IMR-90 (cell line): ENCODE data around the gene PLCL2. TPM values are rescaled to one million over a fixed set of nuclear protein-coding genes. Genes with fewer than 3 reads are reported as not detected.

ENCODE experiments used
- ATAC-seq: fragments of 200-7000 bp; cut with Tn5 transposase; 2 replicates; pipeline ENCODE4 v1.9.1; 2020; ENCODE audit warnings: low read depth, mild to moderate bottlenecking, moderate library complexity
- BruUV-seq: library from RNA; stranded (reverse); fragments of 400-500 nt; replicated peaks from 2 replicates; lab custom pipeline; 2021; lab: Mats Ljungman, UMichigan
- CTCF ChIA-PET: fragments of 300-600 bp; formaldehyde crosslinking; extraction: SDS; loops from one replicate; lab custom pipeline; 2021; ENCODE audit warnings: antibody characterized with exemption; lab: Yijun Ruan, JAX
- POLR2A ChIA-PET: fragments of 300-600 bp; sonication (Branson Sonifier 250); formaldehyde crosslinking; loops from one replicate; lab custom pipeline; 2022; ENCODE audit warnings: antibody characterized with exemption; ENCODE audit not compliant: unreplicated experiment; lab: Charles Lee
- DNase-seq: peaks from one replicate; pipeline ENCODE4 v3.0.0; 2013
- H2AFZ ChIP-seq: replicated peaks from 2 replicates; pipeline ENCODE3; 2013; ENCODE audit warnings: low read length, mild to moderate bottlenecking; ENCODE audit not compliant: poor library complexity
- H2AK5ac ChIP-seq: 2 replicates; pipeline ENCODE4 v1.6.1; 2013; ENCODE audit warnings: low read depth, low read length, inconsistent platforms
- H2AK9ac ChIP-seq: replicated peaks from 2 replicates; pipeline ENCODE3; 2013; ENCODE audit warnings: mild to moderate bottlenecking, low read depth, low read length, moderate library complexity; ENCODE audit not compliant: poor library complexity
- H2BK120ac ChIP-seq: 2 replicates; pipeline ENCODE4 v1.6.1; 2013; ENCODE audit warnings: low read depth, low read length, inconsistent platforms
- H2BK15ac ChIP-seq: 3 replicates; pipeline ENCODE4 v1.6.1; 2013; ENCODE audit warnings: low read depth, low read length, inconsistent platforms
- H2BK20ac ChIP-seq: 2 replicates; pipeline ENCODE4 v1.6.1; 2013; ENCODE audit warnings: low read depth, mild to moderate bottlenecking, inconsistent platforms, low read length, moderate library complexity
- H2BK5ac ChIP-seq: 2 replicates; pipeline ENCODE4 v1.6.1; 2013; ENCODE audit warnings: mild to moderate bottlenecking, low read depth, low read length, inconsistent platforms; ENCODE audit not compliant: poor library complexity, severe bottlenecking
- H3K14ac ChIP-seq: replicated peaks from 2 replicates; pipeline ENCODE4 v1.6.1; 2013; ENCODE audit warnings: low read depth, low read length, inconsistent platforms
- H3K18ac ChIP-seq: 2 replicates; pipeline ENCODE4 v1.6.1; 2013; ENCODE audit warnings: low read depth, low read length, control low read depth
- H3K23ac ChIP-seq: 2 replicates; pipeline ENCODE4 v1.6.1; 2013; ENCODE audit warnings: low read depth, low read length, inconsistent platforms
- H3K27ac ChIP-seq: 2 replicates; pipeline ENCODE4 v1.5.1; 2013; ENCODE audit warnings: mild to moderate bottlenecking, control low read depth, low read length; ENCODE audit not compliant: insufficient read depth
- H3K27me3 ChIP-seq: 2 replicates; pipeline ENCODE4 v1.6.1; 2013; ENCODE audit warnings: low read length; ENCODE audit not compliant: control insufficient read depth, insufficient read depth
- H3K36me3 ChIP-seq: 2 replicates; pipeline ENCODE4 v1.6.1; 2013; ENCODE audit warnings: low read length, mixed read lengths; ENCODE audit not compliant: control insufficient read depth, insufficient read depth
- H3K4ac ChIP-seq: 2 replicates; pipeline ENCODE4 v1.6.1; 2013; ENCODE audit warnings: low read depth, low read length, inconsistent platforms
- H3K4me1 ChIP-seq: 2 replicates; pipeline ENCODE4 v1.6.1; 2013; ENCODE audit warnings: low read length, mixed read lengths; ENCODE audit not compliant: control insufficient read depth, insufficient read depth
- H3K4me2 ChIP-seq: 2 replicates; pipeline ENCODE4 v1.6.1; 2013; ENCODE audit warnings: low read depth, mild to moderate bottlenecking, control low read depth, low read length, moderate library complexity
- H3K4me3 ChIP-seq: 2 replicates; pipeline ENCODE4 v1.5.1; 2013; ENCODE audit warnings: low read depth, mild to moderate bottlenecking, control low read depth, low read length, moderate library complexity; ENCODE audit not compliant: insufficient read depth
- H3K56ac ChIP-seq: 2 replicates; pipeline ENCODE4 v1.6.1; 2013; ENCODE audit warnings: low read length, inconsistent platforms; ENCODE audit not compliant: insufficient read depth; ENCODE audit errors: extremely low read depth
- H3K79me1 ChIP-seq, 2 experiments: 2 replicates each; pipeline ENCODE4 v1.6.1; 2013; ENCODE audit warnings: low read length in 2 of 2, inconsistent platforms in 1 of 2, low read depth in 1 of 2
- H3K9ac ChIP-seq: 2 replicates; pipeline ENCODE4 v1.6.1; 2013; ENCODE audit warnings: low read depth, low read length, control low read depth
- H3K9me1 ChIP-seq: 2 replicates; pipeline ENCODE4 v1.6.1; 2013; ENCODE audit warnings: low read length, inconsistent platforms; ENCODE audit not compliant: insufficient read depth
- H3K9me3 ChIP-seq: 2 replicates; pipeline ENCODE4 v1.6.1; 2013; ENCODE audit warnings: low read length; ENCODE audit not compliant: control insufficient read depth, insufficient read depth
- H4K20me1 ChIP-seq: 2 replicates; pipeline ENCODE4 v1.6.1; 2013; ENCODE audit warnings: low read length, inconsistent platforms; ENCODE audit not compliant: insufficient read depth
- H4K5ac ChIP-seq: 2 replicates; pipeline ENCODE4 v1.6.1; 2013; ENCODE audit warnings: mild to moderate bottlenecking, low read depth, low read length, control low read depth
- H4K8ac ChIP-seq, 2 experiments: 2 replicates each; pipeline ENCODE4 v1.6.1; 2013; ENCODE audit warnings: low read depth in 2 of 2, low read length in 2 of 2, control low read depth in 1 of 2, inconsistent platforms in 1 of 2
- H4K91ac ChIP-seq: 2 replicates; pipeline ENCODE4 v1.6.1; 2013; ENCODE audit warnings: low read depth, low read length, inconsistent platforms; ENCODE audit not compliant: insufficient read depth
- BHLHE40 ChIP-seq: fragments of 150-350 bp; IDR thresholded peaks from 2 replicates; pipeline ENCODE4 v1.6.1; 2016; ENCODE audit warnings: mild to moderate bottlenecking, low read depth, low read length
- NFE2L2 ChIP-seq: fragments of 150-350 bp; IDR thresholded peaks from 2 replicates; pipeline ENCODE4 v1.6.1; 2016; ENCODE audit warnings: low read depth, mild to moderate bottlenecking, low read length
- RAD21 ChIP-seq: IDR thresholded peaks from 2 replicates; pipeline ENCODE4 v1.6.1; 2012; ENCODE audit warnings: low read length, improper control_type of control experiment
- RCOR1 ChIP-seq: IDR thresholded peaks from 2 replicates; pipeline ENCODE4 v1.6.1; 2012; ENCODE audit warnings: mild to moderate bottlenecking, low read length, improper control_type of control experiment; ENCODE audit not compliant: insufficient replicate concordance
- WGBS, 2 experiments: methylation state at CpG; one replicate each; pipeline versions ENCODE4 v1.1.5 to v1.1.7; 2013; ENCODE audit warnings: missing lambda C conversion rate in 2 of 2; ENCODE audit not compliant: insufficient read length in 1 of 2; ENCODE audit errors: extremely low coverage in 2 of 2; 5-methylcytosine and 5-hydroxymethylcytosine counted together
- dilution Hi-C: fragments of 300-500 bp; cut with HindIII; formaldehyde crosslinking; loops from one replicate; pipeline ENCODE4 v1.14.3; 2018; ENCODE audit warnings: low sequenced_read_pairs; ENCODE audit not compliant: unreplicated experiment
- in situ Hi-C: fragments of 300-500 bp; cut with MboI; formaldehyde crosslinking; loops from 3 replicates; pipeline ENCODE4 v1.14.3; 2019; ENCODE audit warnings: low sequenced_read_pairs, inconsistent platforms, mixed read lengths
- intact Hi-C: fragments of 100-400 bp; cut with micrococcal nuclease; formaldehyde crosslinking; loops from 2 replicates; pipeline ENCODE4 v1.10.0; 2022
- polyA plus RNA-seq, 3 experiments: library from polyadenylated mRNA; depleted of rRNA; stranded (reverse); fragments of >200 nt; gene quantifications; 2 replicates each; pipeline ENCODE4 v1.2.3, GENCODE V29; 2012; ENCODE audit warnings: low replicate concordance in 1 of 3
- total RNA-seq: library from RNA; depleted of rRNA; stranded (reverse); fragments of >200 nt; gene quantifications from 2 replicates; pipeline ENCODE4 v1.2.3, GENCODE V29; 2012

Gene PLCL2
- total and polyA plus RNA-seq, 2 of the 4 experiments (the other 2 are of a cell fraction): 0.92 to 3.8 TPM

- no TSS peak for BruUV-seq
- POLR2A ChIA-PET: no interaction called here
- no peak overlapping the region for H3K27ac ChIP-seq
- H3K79me1 ChIP-seq: no peaks in the 10 kb centered on the region
- H3K4ac ChIP-seq: no peak overlapping the region
- DNase-seq (no peak), ATAC-seq (no peak)
- H3K36me3 ChIP-seq: no peaks in the 10 kb centered on the region
- H2AFZ ChIP-seq: no peak overlapping the region
- CTCF ChIA-PET: interaction anchor here (0.6 kb wide), 1 partner anchor 142 kb away, joined by 3 read pairs; no protein-coding TSS in a partner anchor
- H2BK120ac ChIP-seq: no peak overlapping the region
- no peak overlapping the region for H2BK5ac ChIP-seq
- no peak overlapping the region for H3K4me2 ChIP-seq
- H3K27me3 ChIP-seq: no peaks in the 10 kb centered on the region; the same call in 1 of the 2 replicates
- TF ChIP-seq RAD21: no peak
- no peak for TF ChIP-seq RCOR1
- TF ChIP-seq BHLHE40: no peak
- TF ChIP-seq NFE2L2: no peak
- WGBS, 2 experiments: no CpG with 5 or more reads among the region's 1 CpG
- no peaks in the 10 kb centered on the region for H4K20me1 ChIP-seq
- intact Hi-C loops: no loop called here
- in situ Hi-C loops: no loop called here
- no peak overlapping the region for H3K4me3 ChIP-seq
- no peak overlapping the region for H2AK9ac ChIP-seq
- no peak overlapping the region for H4K8ac ChIP-seq
- no peak overlapping the region for H3K56ac ChIP-seq
- no peaks in the 10 kb centered on the region for H3K9me3 ChIP-seq
- no peak overlapping the region for H2BK20ac ChIP-seq
- no peak overlapping the region for H2BK15ac ChIP-seq
- no peak overlapping the region for H4K91ac ChIP-seq
- no peak overlapping the region for H3K9ac ChIP-seq
- H3K4me1 ChIP-seq: no peaks in the 10 kb centered on the region
- dilution Hi-C loops: no loop called here
- no peak overlapping the region for H3K18ac ChIP-seq
- H3K23ac ChIP-seq: no peak overlapping the region
- H2AK5ac ChIP-seq: no peak overlapping the region
- no peak overlapping the region for H3K14ac ChIP-seq
- no peaks in the 10 kb centered on the region for H3K9me1 ChIP-seq
- H4K5ac ChIP-seq: no peak overlapping the region
Observed at GRCh38 chr3:16935781-16936180, 51.0 kb downstream of the PLCL2 start.
